GM21723 (cell line): ENCODE results near the gene PHF13.
"Not testable (repeated sequence)": the region's sequence is repeated elsewhere in the genome, so short reads cannot be mapped to it uniquely, and the experiment has no call there.

Experiments used
- ATAC-seq: cut with Tn5 transposase; IDR thresholded peaks from one replicate; pipeline ENCODE4 v1.9.1; 2021; ENCODE audit warnings: mild to moderate bottlenecking, moderate library complexity; ENCODE audit not compliant: unreplicated experiment

Gene PHF13

DNA sequence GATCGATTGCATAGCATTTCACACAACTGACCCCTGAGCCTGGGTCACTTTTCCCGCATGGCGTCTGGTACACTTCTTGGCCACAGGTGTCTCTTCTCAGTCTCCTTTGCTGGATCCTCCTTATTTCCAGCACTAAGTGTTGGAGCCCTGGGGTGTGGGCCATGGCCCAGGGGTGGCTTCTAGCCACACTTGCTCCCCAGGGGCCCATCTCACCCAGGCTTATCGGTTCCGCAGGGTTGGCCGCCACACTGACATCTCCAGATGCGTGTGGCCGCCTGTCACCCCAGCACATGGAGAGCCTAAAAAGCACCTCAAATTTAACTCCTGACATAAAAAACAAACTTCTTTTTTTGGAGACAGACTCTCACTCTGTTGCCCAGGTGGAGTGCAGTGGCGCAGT lies 13.5 kb downstream of the PHF13 start:
- ATAC-seq = no peak

DNA sequence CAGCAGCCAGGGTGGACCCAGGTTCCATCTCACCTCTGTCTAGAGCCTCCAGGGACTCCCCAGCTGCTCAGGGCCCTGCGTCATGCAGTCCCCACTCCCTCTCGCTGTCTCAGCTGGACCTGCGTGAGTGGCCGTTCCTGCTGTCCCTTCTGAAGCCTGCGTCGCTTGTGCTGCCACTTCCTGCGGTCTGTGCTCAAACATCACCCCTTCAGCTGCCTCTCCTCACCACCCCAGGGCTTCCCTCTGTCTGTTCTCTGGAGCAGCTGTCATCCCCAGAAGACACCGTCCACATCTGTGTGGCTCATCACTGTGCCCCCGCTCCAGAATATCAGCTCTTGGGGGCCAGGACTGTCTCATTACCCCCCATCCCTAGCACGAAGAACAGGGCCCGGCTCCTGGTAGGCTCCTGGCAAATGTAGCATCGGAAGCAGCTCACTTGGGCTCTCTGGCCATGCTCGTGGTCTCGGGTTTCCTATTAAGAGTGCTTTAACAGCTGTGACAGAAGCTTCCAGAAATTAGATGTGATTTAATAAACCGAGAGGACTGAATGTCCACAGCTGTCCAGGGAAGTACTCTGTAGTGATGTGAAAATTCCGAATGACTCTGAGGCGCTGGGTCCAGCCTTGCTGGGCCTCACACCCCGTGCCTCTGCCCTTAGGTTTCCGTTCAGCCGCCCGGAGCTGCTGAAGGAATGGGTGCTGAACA lies 14.5 kb downstream of the PHF13 start:
- no peak for ATAC-seq

DNA sequence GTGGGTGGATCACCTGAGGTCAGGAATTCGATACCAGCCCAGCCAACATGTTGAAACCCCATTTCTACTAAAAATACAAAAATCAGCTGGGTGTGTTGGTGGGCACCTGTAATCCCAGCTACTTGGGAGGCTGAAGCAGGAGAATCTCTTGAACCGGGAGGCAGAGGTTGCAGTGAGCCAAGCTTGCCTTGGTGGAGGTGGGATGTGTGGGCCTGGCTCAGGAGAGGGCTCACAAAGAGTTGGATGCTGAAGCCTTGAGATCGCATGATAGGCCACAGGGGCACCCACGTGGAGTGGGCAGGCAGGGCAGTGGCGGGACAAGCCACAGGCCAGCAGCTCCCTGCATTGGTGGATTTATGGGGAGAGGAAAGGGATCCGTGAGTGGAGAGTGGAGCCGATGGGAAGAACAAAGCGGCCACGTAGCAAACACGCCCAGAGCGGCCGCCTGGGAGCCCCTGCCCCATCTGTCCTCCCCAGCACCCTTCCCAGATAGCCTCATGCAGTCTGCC lies 15.5 kb downstream of the PHF13 start:
- no peak for ATAC-seq

DNA sequence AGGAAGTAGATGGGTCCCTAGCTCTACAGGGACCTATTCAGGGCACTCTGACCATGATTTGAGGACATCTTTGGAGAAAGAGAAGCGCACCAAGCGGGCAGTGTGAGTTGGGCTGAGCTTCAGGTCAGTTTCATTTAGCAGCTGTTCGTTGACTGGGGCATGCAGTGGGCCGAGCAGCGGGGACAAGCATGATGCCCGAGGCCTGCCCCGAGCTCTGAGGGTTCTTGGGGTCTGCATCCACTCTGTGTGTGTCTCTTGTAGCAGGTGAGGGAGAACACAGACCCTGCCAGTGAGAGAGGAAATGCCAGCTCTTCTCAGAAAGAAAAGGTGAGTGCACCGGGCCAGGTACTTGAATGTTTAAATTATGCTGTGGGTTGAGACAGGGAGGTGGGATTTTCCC lies 16.5 kb downstream of the PHF13 start:
- no peak for ATAC-seq

DNA sequence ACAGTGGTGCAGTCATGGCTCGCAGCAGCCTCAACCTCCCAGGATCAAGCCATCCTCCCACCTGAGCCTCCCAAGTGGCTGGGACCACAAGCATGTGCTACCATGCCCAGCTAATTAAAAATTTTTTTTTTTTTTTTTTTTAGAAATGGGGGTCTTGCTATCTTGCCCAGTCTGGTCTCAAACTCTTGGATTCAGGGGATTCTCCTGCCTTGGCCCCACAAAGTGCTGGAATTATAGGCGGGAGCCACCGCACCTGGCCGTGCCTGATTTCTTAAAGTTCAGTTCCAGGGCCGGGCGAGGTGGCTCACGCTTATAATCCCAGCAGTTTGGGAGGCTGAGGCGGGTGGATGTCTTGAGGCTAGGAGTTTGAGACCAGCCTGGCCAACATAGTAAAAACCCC lies 17.5 kb downstream of the PHF13 start:
- no peak for ATAC-seq

DNA sequence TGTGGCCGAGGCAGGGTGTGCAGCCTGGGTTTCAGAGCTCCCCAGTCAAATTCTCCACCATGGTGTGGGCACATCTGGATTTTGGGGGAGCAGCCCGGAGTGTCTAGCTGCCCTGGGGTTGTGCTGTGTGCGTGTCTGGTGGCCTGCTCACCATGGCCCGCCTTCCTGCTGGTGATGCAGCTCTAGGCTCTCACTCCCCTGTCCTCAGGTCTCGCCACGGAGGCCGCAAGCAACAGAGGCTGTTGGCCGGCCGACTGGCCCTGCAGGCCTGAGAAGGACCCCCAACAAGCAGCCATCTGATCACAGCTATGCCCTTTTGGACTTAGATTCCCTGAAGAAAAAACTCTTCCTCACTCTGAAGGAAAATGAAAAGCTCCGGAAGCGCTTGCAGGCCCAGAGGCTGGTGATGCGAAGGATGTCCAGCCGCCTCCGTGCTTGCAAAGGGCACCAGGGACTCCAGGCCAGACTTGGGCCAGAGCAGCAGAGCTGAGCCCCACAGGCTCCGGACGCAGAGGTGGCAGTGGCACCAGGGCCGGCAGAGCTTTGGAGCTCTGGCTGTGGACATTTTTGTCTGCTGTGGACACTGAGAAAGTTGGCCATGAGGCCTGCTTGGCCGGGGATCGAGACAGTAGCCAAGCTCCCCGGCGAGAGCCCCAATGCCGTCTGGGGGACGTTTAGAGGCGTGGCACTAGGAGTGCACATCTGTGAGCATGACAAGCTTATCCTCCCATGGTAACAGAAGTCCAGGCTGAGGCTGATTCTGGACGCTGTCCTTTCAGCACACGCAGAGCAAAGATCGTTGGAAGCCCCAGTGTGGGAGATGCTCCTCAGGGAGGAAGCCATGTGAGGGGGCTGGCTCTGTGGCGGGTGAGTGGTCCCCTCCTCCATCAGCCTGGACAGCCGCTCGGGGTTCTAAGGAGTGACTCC lies 19.3 kb downstream of the PHF13 start:
- ATAC-seq = no peak

DNA sequence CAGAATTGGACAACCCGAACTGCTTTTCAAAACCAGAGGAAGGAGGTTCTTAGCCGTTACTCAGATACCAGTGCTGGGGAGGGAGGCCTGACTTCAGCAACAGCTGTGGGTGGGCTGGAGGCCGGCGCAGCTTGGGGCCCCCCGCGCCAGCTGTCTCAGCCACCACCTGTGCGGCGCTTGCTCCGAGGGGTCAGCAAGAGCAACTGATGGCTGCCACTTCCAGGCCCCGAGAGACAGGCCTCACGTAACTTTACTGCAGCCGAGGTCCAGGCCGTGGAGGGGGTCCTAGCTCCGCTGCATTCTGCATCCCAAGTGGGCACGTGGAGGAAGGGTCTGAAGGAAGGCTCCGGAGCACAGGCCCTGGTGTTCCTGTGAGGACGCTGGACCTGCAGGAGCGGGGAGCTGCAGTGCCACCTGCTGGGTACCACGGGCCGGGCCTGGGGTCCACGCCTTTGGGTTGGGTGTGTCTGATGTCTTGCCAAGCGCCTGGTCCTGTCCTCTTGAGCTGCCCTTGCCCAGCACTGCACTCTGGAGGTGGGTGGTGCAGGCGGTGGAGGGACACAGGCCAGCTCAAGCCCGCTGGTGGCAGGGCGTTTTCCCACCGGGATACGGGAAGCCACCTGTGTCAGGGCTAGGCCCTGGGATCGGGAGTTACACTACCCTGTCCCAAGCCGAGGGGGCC lies 21.0 kb downstream of the PHF13 start:
- ATAC-seq = no peak

DNA sequence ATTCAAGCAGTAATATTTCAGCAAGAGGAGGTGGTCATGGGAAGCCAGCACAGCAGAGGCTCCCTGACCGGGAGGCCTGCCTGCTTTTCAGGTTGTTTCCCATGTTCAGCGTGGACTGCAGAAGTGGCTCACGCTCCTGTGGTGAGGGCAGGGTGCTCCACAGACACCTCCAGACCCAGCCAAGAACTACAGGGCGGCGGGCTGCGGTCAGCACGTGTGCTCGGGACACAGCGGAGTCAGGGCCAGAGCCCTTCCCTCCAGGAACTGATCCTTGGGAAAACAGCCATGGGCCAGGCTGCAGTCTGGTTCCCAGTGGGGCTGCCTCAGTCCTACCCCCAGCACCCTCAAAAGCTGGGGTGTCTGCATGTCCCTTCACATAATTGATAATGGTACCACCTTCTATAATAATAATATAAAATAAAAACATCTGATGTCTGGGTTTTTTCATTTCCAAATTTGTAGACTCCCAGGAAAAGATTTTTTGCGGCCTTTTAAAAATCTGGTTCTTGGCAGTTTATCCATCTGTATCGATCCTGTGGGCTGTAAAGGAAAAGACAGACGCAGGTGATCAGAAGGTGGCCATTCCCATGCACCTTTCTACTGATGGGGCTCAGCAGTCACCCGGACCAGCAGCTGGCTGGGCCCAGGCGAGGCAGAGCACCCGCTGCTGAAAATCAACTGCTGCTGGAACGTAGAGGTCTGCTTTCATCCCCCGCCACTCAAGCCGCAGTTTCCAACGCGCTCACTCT lies 21.8 kb downstream of the PHF13 start:
- ATAC-seq = no peak

DNA sequence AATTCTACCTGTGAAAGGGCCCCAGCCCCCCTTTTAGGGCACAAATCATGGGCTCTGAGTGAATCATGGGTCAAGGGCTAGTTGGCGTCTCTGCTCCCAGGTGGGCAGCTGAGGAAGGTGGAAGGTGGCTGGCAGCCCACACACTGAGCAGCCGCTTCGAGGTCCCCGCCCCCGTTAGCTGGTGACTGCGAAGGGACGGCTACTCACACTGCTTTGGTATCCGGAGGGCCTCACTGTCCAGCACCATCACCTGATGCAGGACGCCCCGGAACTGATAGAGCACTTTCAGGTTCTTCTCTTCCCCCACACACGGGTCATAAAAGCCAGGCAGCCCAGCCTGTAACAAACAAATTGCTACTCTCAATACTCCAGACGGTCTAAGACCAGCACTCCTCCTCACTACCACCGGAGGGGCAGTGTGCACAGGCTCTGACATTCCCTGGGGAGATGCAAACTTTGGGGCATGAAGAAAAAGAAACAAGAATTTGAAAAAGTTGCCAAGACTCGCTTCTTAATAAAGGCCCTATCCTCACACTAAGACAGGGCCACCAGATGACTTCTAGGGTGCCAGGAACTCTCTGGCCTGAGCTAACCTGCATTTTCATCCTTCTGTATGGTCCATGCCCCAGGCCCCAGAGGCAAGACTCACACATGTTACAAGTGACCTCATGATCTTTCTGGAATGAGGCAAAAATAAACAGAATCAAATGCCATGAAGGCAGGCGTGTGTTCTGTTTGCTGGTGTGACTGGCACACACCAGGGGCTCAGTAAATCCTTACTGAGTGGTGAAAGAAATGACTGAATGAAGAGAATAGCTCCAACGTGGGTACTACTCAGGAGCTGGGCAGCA lies 22.6 kb downstream of the PHF13 start:
- ATAC-seq = no peak

DNA sequence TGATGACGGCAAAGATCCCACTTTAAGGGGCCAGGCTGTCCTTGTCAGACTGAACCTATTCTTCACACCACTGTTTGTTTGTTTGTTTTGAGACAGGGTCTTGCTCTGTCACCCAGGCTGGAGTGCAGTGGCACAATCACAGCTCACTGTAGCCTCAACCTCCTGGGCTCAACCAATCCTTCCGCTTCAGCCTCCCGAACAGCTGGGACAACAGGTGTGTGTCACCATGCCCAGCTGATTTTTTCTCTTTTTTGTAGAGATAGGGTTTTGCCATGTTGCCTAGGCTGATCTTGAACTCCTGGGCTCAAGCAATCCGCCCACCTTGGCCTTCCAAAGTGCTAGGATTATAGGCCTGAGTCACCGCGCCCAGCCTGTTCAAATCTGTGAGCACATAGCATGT lies 23.2 kb downstream of the PHF13 start:
- ATAC-seq = not testable (repeated sequence)

DNA sequence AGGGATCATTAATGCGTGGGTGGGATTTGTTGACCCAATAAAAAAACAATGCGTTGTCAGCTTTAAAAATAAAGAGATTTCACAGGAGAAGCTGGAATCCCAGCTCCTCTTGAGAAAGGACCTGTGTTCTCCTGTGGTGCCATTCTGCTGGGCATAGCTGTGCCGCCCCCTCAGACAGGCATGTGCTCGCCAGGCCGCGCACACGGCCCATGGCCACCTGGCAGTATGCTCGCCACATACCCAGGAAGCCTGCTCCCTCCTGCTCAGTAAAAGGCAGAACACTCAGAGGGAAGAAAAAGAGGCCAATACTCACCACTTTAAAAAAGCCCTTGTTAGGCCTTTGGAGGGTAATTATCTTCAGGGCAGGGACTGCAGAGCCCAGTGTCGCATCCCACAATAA lies 24.2 kb downstream of the PHF13 start:
- ATAC-seq = no peak

DNA sequence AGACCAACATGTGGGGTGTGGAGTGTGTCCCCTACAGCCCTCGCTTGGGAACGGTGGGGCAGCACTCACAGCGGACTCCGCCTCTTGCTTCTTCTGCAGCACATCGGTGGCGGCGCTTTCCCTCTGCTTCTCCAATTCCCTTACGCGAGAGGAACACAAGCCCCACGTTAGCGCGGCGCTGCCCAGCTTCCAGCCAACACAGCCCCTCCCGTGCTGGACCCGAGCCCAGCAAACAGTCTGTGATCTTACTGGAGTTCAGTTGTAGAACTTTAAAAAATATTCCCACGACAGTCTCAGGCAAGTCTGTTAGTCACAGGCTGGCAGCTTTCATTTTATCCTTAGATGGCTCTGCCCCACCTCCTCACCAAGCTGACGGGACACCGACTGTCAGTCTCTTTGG lies 24.7 kb downstream of the PHF13 start:
- ATAC-seq = no peak

DNA sequence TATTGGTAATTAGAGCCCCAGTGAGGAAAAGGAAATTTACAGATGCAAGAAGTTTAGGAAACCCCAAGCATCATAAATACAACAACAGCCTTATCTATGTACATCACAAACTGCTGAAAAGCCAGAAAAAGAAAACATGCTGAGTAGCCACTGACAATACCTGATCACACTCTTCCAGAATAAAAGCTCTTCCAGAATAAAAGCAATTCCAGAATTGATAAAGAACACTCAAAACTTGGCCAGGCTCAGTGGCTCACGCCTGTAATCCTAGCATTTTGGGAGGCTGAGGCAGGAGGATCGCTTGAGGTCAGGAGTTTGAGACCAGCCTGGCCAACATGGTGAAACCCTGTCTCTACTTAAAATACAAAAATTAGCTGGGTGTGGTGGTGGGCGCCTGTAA lies 27.3 kb downstream of the PHF13 start:
- not testable (repeated sequence) for ATAC-seq

DNA sequence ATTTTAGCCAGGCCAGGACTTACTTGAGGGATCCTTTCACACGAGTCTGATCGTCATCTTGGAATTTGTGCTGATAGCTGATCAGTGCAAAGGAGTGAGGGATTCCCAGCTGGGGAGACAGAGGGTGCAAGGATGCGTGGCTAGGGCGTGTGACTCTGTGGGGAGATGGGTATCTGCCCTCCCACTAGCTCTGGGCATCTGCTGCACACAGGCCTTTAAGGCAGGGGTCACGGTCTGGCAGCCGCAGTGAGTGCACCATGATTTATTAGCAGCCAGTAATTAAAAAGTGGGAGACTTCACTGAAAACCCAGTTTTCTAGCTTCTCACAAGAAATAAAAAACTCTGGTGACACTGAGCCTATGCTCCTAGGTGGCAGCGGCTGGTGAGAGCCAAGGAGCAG lies 31.5 kb downstream of the PHF13 start:
- ATAC-seq = no peak

DNA sequence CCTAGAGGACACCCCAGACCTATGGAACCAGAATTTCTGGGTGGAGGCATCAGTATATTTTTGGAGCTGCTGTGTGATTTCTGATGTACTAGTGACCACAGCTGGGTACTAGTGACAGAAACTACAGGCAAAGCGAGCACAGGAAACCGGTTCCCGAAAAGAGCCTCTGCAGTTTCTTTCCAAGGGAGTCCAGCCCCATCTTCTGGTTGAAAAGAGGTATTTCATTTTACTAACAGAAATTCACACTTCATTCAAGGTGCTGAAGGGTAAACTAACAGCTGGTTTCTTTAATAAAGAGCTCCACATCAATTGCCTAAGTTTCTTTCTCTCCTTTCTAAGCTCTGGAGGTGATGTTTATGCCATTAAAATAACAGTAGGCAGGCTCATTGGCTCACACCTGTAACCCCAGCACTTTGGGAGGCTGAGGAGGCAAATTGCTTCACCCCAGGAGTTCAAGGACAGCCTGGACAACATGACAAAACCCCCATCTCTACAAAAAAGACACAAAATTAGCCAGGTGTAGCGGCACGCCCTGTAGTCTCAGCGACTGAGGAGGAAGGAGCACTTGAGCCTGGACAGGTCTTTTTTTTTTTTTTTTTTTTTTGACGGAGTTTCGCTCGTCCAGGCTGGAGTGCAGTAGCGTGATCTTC lies 33.1 kb downstream of the PHF13 start:
- ATAC-seq = no peak

DNA sequence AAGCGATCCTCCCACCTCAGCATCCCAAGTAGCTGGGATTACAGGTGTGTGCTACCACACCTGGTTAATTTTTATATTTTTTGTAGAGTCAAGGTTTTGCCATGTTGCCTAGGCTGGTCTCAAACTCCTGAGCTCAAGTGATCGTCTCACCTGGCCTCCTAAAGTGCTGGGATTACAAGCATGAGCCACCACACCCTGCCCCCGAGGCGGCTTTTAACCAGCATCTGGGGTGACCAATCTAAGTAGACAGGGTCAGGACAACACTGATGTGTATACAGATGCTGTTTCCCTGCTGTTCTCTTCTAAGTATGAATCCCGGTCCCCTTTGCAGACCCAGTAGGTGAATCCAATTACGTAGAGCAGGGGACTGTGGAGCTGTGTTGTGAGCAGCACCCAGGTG lies 35.0 kb downstream of the PHF13 start:
- ATAC-seq = no peak

DNA sequence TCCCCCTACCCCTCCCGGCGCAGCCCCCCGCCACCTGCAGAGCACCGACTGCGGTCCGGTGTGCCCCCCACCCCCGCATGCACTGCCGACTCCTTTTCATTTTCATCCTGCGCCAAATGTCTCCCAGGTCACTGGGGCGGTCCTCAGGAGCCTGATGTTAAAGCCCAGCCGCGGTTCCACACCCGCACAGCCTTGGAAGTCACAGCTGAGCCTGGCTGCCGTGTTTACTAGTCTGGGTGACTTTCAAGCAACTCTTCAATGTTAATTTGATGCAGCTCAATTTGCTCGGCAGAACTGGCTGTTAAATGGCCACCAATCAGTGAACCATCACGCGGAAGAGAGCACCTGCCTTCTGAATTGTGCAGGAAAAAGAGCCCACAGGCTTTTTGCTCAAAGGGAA lies 38.4 kb downstream of the PHF13 start:
- ATAC-seq = no peak

DNA sequence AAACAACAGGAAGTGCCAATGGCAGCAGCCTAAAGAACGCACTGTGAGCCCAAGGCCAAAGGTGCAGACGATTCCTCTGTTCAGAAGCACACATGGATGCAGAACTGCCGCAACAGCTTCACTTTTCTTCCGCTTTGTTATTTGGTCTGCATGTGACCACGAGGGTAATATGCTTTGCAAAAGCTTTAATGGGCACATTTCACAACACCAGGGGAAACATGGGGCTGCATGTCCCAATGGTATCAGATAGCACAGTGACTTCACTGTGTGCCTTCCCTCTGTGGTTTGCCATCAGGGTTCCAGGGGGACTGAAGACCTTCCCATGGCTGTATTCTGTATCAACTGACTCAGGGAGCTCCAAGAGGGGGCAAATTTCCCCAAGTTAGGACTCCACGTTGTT lies 39.5 kb downstream of the PHF13 start:
- no peak for ATAC-seq
